K562 (cell line): ENCODE data around the gene TSEN34. TPM values are rescaled to one million over a fixed set of nuclear protein-coding genes. Genes with fewer than 3 reads are reported as not detected.

Source experiments
- BACH1 ChIP-seq: fragments of 200-800 bp; sonication (Bioruptor generic); IDR thresholded peaks from 2 replicates; pipeline ENCODE4 v1.6.1; 2016; ENCODE audit warnings: missing genetic modification characterization, missing compliant biosample characterization
- BCLAF1 ChIP-seq, 2 experiments: fragments of 450-650 bp in 1 of 2; IDR thresholded peaks; 2 replicates each; pipeline ENCODE4 v1.6.1; 2011 to 2017; ENCODE audit warnings: low read depth in 2 of 2, antibody characterized with exemption in 1 of 2, borderline replicate concordance in 1 of 2, low read length in 1 of 2, mild to moderate bottlenecking in 1 of 2, mixed read lengths in 1 of 2; ENCODE audit not compliant: control insufficient read depth in 1 of 2
- CHD2 ChIP-seq: IDR thresholded peaks from 2 replicates; pipeline ENCODE4 v1.6.1; 2011; ENCODE audit warnings: low read depth, low read length
- CHD4 ChIP-seq: fragments of 200-600 bp; sonication (generic); IDR thresholded peaks from 3 replicates; pipeline ENCODE4 v1.6.1; 2012; ENCODE audit warnings: low read depth, mild to moderate bottlenecking, mixed read lengths, low read length, inconsistent platforms; ENCODE audit not compliant: insufficient read depth, insufficient replicate concordance, poor library complexity, severe bottlenecking
- CTBP1 ChIP-seq: fragments of 450-650 bp; IDR thresholded peaks from 2 replicates; pipeline ENCODE4 v1.6.1; 2016; ENCODE audit warnings: borderline replicate concordance
- E2F4 ChIP-seq: sonication (generic); formaldehyde crosslinking; IDR thresholded peaks from 2 replicates; pipeline ENCODE4 v1.8.0; 2022; ENCODE audit warnings: mild to moderate bottlenecking, low read depth, missing genetic modification reagents
- E2F6 ChIP-seq, 2 experiments: IDR thresholded peaks; 2 replicates each; pipeline ENCODE4 v1.6.1; 2011; ENCODE audit warnings: borderline replicate concordance in 1 of 2, control low read depth in 1 of 2, low read depth in 1 of 2, low read length in 1 of 2, mild to moderate bottlenecking in 1 of 2, mixed read lengths in 1 of 2, moderate library complexity in 1 of 2; ENCODE audit not compliant: insufficient read depth in 1 of 2, insufficient read length in 1 of 2, poor library complexity in 1 of 2, severe bottlenecking in 1 of 2; ENCODE audit errors: extremely low read depth in 1 of 2
- ETV5 ChIP-seq: sonication (generic); formaldehyde crosslinking; IDR thresholded peaks from 2 replicates; pipeline ENCODE4 v1.4.0; 2020; ENCODE audit warnings: low read depth, mild to moderate bottlenecking, missing genetic modification reagents
- FOS ChIP-seq: IDR thresholded peaks from 3 replicates; pipeline ENCODE4 v1.6.1; 2011; ENCODE audit not compliant: insufficient read length; ENCODE audit errors: extremely low read depth
- HNRNPL ChIP-seq: fragments of 200-400 bp; formaldehyde crosslinking; IDR thresholded peaks from 2 replicates; pipeline ENCODE4 v1.6.1; 2017; ENCODE audit warnings: low read depth, mild to moderate bottlenecking, low read length
- MTF1 ChIP-seq: fragments of 250-450 bp; sonication (Bioruptor Pico); IDR thresholded peaks from 2 replicates; pipeline ENCODE4 v1.9.0; 2021; ENCODE audit warnings: moderate library complexity, mild to moderate bottlenecking, inconsistent platforms, borderline replicate concordance
- NR4A1 ChIP-seq, 2 experiments: fragments of 250-450 bp in 1 of 2; fragments of 450-650 bp in 1 of 2; sonication (Bioruptor Pico) in 1 of 2; IDR thresholded peaks; 2 replicates each; pipeline versions ENCODE4 v1.4.0 to v1.6.1; 2016 to 2020; ENCODE audit warnings: mild to moderate bottlenecking in 2 of 2, missing compliant biosample characterization in 1 of 2, missing genetic modification characterization in 1 of 2, moderate library complexity in 1 of 2
- PATZ1 ChIP-seq: fragments of 250-450 bp; sonication (Bioruptor Pico); IDR thresholded peaks from 2 replicates; pipeline ENCODE4 v1.5.0; 2020; ENCODE audit warnings: mild to moderate bottlenecking, borderline replicate concordance
- RFX1 ChIP-seq: fragments of 450-650 bp; IDR thresholded peaks from 2 replicates; pipeline ENCODE4 v1.6.1; 2016; ENCODE audit warnings: mild to moderate bottlenecking, moderate library complexity
- SMAD4 ChIP-seq: fragments of 250-450 bp; sonication (Bioruptor Pico); conservative IDR thresholded peaks from 2 replicates; pipeline ENCODE4 v1.8.0; 2021; ENCODE audit warnings: inconsistent platforms, mild to moderate bottlenecking, moderate library complexity
- TRIM24 ChIP-seq, 2 experiments: fragments of 450-650 bp; IDR thresholded peaks; 2 replicates each; pipeline ENCODE4 v1.6.1; 2016
- ZFX ChIP-seq: sonication (generic); formaldehyde crosslinking; IDR thresholded peaks from 2 replicates; pipeline ENCODE4 v1.8.0; 2022; ENCODE audit warnings: mild to moderate bottlenecking, missing genetic modification reagents, moderate library complexity
- ZNF212 ChIP-seq: fragments of 450-650 bp; formaldehyde crosslinking; IDR thresholded peaks from 2 replicates; pipeline ENCODE4 v1.4.0; 2020; ENCODE audit warnings: mild to moderate bottlenecking
- ZNF766 ChIP-seq: fragments of 200-800 bp; sonication (Bioruptor generic); conservative IDR thresholded peaks from 2 replicates; pipeline ENCODE4 v1.6.1; 2016; ENCODE audit warnings: missing genetic modification characterization, missing compliant biosample characterization
- ZNF785 ChIP-seq: fragments of 250-450 bp; sonication (Bioruptor Pico); IDR thresholded peaks from 2 replicates; pipeline ENCODE4 v1.4.0; 2020; ENCODE audit warnings: mild to moderate bottlenecking
- polyA plus RNA-seq, 8 experiments: library from polyadenylated mRNA; depleted of rRNA in 4 of 8; stranded (reverse) in 5 of 8; unstranded in 3 of 8; fragments of >200 nt; fragmentation: Nextera tagmentation in 2 of 8; fragmentation: Illumina TruSeq in 1 of 8; extraction: Ambion mirVana in 2 of 8; extraction: Trizol in 1 of 8; gene quantifications; 2 replicates each; pipeline versions ENCODE4 v1.2.1 to v1.2.3, GENCODE V29; 2011 to 2014; ENCODE audit warnings: inconsistent platforms in 1 of 8, missing spikeins in 1 of 8
- total RNA-seq, 7 experiments: library from RNA; depleted of rRNA in 6 of 7; stranded (reverse); fragments of >200 nt in 6 of 7; fragmentation: Illumina TruSeq in 2 of 7; extraction: Trizol in 2 of 7; gene quantifications; 2 replicates each; pipeline versions ENCODE4 v1.2.1 to v1.2.3, GENCODE V29; 2011 to 2021; ENCODE audit warnings: low replicate concordance in 1 of 7

TSEN34 gene
- total and polyA plus RNA-seq, 9 of the 15 experiments (the other 6 are each of a cell fraction or from before 2014, with no cell fraction given), result 3.1 to 57.6 (median 29.5) TPM

GRCh38 chr19:54188215-54188871 lies 2.8 kb upstream of the TSEN34 start (continued):
- TF ChIP-seq PATZ1, result peak; percentile 91; the same call in 1 of the 2 replicates
- no peak; the same call in 1 of the 2 replicates for TF ChIP-seq CHD2
- TF ChIP-seq BACH1, result no peak
- no peak for TF ChIP-seq CHD4
- no peak for TF ChIP-seq BCLAF1 (IDR thresholded peaks at IDR 0.05; ENCODE audit: borderline replicate concordance in 1 of 2, control insufficient read depth in 1 of 2, low read depth in 2 of 2, low read length in 1 of 2)
- TF ChIP-seq NR4A1 (CRISPR knock-in tag; IDR thresholded peaks at IDR 0.05), result no peak
- no peak for TF ChIP-seq NR4A1 (tag; IDR thresholded peaks at IDR 0.05)
- no peak for TF ChIP-seq TRIM24 (IDR thresholded peaks at IDR 0.05)
- no peak for TF ChIP-seq E2F6 (IDR thresholded peaks at IDR 0.05; ENCODE audit: borderline replicate concordance in 1 of 2, extremely low read depth in 1 of 2, insufficient read depth in 1 of 2, insufficient read length in 1 of 2, low read depth in 1 of 2, low read length in 1 of 2, poor library complexity in 1 of 2, severe bottlenecking in 1 of 2)
- TF ChIP-seq ZNF212 (CRISPR knock-in tag), result no peak
- TF ChIP-seq FOS, result peak; percentile 25
- TF ChIP-seq SMAD4 (CRISPR knock-in tag), result peak; percentile 24; the same call in 1 of the 2 replicates
- TF ChIP-seq ZNF785 (CRISPR knock-in tag), result no peak
- peak; percentile 53 for TF ChIP-seq ZFX
- TF ChIP-seq HNRNPL, result no peak
- TF ChIP-seq CTBP1, result peak; percentile 99
- no peak for TF ChIP-seq ZNF766 (CRISPR knock-in tag)
- TF ChIP-seq MTF1 (CRISPR knock-in tag), result no peak
- no peak for TF ChIP-seq E2F4 (CRISPR knock-in tag)
- no peak for TF ChIP-seq ETV5
- no peak for TF ChIP-seq RFX1
